ENCODE measurements around the gene CTSK. TPM values are rescaled to one million over a fixed set of nuclear protein-coding genes. Genes with fewer than 3 reads are reported as not detected.

The CTSK gene
- total and polyA plus RNA-seq, 5 donors from 2014 or later: 0.10 to 18.0 (median 1.1) TPM; not detected in 1

DNA sequence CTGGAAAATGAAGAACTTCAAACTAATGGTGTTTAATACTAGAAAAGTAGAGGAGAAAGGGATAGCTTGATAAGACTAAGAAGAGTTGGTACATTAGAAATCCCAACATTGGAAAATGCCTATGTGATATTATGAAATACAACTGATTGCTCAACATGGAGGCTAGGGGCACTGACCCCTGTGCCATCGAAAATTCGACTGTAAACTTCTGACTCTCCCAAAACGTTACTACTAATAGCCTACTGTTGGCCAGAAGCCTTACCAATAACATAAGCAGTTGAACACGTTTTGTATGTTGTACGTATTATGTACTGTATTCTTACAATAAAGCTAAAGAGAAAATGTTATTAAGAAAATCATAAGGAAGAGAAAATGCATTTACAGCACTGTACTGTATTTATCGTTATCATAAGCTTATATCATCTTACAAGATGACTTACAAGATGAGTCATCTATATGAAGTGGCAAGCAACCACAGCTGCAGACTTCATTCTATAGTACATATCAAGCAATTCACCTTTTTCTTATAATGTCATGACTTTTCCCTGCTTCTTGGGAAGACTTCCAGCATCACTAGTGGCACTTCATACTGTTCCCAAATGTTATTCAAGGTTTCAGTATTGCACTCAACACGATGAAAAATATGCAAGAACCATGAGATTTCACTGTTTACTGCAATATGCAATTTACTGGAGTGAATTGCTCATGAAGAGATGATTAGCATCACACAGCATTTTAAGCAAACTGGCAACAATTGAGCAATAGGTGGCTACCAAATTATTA is 12.9 kb upstream of the CTSK start:
- Histone ChIP-seq H3K36me3 (ENCODE audit: control insufficient read depth, insufficient read depth, low read length) (peaks cover 74% of the 10 kb centered on the region), H3K27me3 (ENCODE audit: control insufficient read depth, insufficient read depth, low read length) (no peaks in the 10 kb centered on the region), H3K4me3 (ENCODE audit: low read depth, low read length) (no peak overlapping the region), H3K27ac (ENCODE audit: insufficient read depth, low read length, poor library complexity, severe bottlenecking) (no peak overlapping the region), H3K9me3 (ENCODE audit: control insufficient read depth in 2 of 2, low read length in 2 of 2) (no peaks in the 10 kb centered on the region), H3K4me1 (ENCODE audit: control insufficient read depth, insufficient read depth, low read length, poor library complexity, severe bottlenecking) (no peaks in the 10 kb centered on the region)
- DNase-seq: peak in 1 of 3 donors; percentile 19
- Mint-ChIP-seq H3K9me3 (no peaks in the 10 kb centered on the region), H3K36me3 (peaks cover 47% of the 10 kb centered on the region), H3K27ac (peak overlapping the region in 2 of 3 donors; percentile 14 to 40), H3K4me3 (no peak overlapping the region), H3K4me1 (peaks cover 0 to 3% (median 1%) of the 10 kb centered on the region in 4 donors), H3K27me3 (no peaks in the 10 kb centered on the region)
- no peak for ATAC-seq (ENCODE audit: low read depth in 2 of 2)

DNA sequence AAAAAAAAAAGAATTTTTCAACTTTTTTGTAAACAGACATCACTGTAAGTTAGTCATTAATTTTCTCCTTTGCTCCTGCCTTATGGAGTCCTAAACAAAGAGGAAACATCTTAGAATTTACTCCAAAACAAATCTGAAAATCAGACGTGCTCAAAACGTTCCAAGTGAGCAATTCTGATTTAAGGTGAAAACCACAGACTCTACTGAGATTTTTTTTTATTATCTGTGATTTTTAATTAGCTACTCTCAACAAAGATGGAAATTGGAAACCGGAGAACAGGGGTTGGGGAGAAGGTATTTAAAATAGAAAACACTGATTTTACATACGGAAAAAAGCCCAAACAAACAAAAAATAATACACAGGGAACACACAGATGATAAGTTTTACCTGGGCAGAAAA is 7.8 kb upstream of the CTSK start:
- H3K36me3 Mint-ChIP-seq: peaks cover 39% of the 10 kb centered on the region
- H3K27me3 Mint-ChIP-seq: no peaks in the 10 kb centered on the region
- no peaks in the 10 kb centered on the region for H3K9me3 Mint-ChIP-seq
- Histone ChIP-seq H3K4me1 (ENCODE audit: control insufficient read depth, insufficient read depth, low read length, poor library complexity, severe bottlenecking) (no peaks in the 10 kb centered on the region), H3K4me3 (ENCODE audit: low read depth, low read length) (no peak overlapping the region), H3K9me3 (ENCODE audit: control insufficient read depth in 2 of 2, low read length in 2 of 2) (no peaks in the 10 kb centered on the region), H3K27me3 (ENCODE audit: control insufficient read depth, insufficient read depth, low read length) (no peaks in the 10 kb centered on the region), H3K27ac (ENCODE audit: insufficient read depth, low read length, poor library complexity, severe bottlenecking) (no peak overlapping the region), H3K36me3 (ENCODE audit: control insufficient read depth, insufficient read depth, low read length) (peaks cover 77% of the 10 kb centered on the region)
- no peaks in the 10 kb centered on the region for H3K4me1 Mint-ChIP-seq
- no peak for ATAC-seq (ENCODE audit: low read depth in 2 of 2)
- no peak overlapping the region for H3K27ac Mint-ChIP-seq
- H3K4me3 Mint-ChIP-seq: no peak overlapping the region
- no peak for DNase-seq

DNA sequence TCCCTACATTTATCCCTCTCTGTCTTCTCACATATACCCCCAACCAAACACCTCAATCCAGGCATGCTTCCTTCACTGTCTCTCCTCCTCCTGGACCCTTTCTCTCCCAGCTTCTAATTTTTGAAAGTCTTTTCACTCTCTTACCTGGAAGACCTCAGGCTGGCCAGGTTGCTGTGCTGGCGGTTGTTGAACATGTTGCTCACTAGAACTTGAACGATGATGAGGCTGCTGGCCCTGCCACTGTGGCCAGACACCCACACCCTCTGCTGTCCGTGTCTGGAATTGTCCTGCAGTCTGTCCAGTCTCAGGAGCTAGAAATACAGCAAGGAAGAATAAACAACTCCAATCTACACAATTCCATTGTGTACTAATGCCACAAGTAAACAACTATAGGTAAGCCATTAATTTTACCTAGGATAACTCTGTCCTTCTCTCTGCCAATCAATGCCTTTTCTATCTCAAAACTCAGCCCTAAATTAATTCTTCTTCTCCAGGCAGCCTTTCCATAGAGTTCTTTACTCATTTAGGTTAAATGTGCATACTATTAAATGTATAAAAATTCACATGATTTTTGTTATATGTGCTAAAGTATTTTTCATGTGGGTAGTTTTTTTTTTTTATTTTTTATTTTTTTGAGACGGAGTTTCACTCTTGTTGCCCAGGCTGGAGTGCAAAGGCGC is 5.1 kb upstream of the CTSK start:
- ATAC-seq (ENCODE audit: low read depth in 2 of 2) (no peak), DNase-seq (no peak)
- Histone ChIP-seq H3K4me3 (ENCODE audit: low read depth, low read length) (no peak overlapping the region), H3K27me3 (ENCODE audit: control insufficient read depth, insufficient read depth, low read length) (no peaks in the 10 kb centered on the region), H3K4me1 (ENCODE audit: control insufficient read depth, insufficient read depth, low read length, poor library complexity, severe bottlenecking) (no peaks in the 10 kb centered on the region), H3K27ac (ENCODE audit: insufficient read depth, low read length, poor library complexity, severe bottlenecking) (no peak overlapping the region), H3K9me3 (ENCODE audit: control insufficient read depth in 2 of 2, low read length in 2 of 2) (no peaks in the 10 kb centered on the region), H3K36me3 (ENCODE audit: control insufficient read depth, insufficient read depth, low read length) (peaks cover 57% of the 10 kb centered on the region)
- H3K4me1 Mint-ChIP-seq: peaks cover 0 to 1% (median 0%) of the 10 kb centered on the region in 4 donors
- no peaks in the 10 kb centered on the region for H3K9me3 Mint-ChIP-seq
- no peak overlapping the region for H3K4me3 Mint-ChIP-seq
- no peaks in the 10 kb centered on the region for H3K27me3 Mint-ChIP-seq
- no peak overlapping the region for H3K27ac Mint-ChIP-seq
- H3K36me3 Mint-ChIP-seq: peaks cover 22% of the 10 kb centered on the region

DNA sequence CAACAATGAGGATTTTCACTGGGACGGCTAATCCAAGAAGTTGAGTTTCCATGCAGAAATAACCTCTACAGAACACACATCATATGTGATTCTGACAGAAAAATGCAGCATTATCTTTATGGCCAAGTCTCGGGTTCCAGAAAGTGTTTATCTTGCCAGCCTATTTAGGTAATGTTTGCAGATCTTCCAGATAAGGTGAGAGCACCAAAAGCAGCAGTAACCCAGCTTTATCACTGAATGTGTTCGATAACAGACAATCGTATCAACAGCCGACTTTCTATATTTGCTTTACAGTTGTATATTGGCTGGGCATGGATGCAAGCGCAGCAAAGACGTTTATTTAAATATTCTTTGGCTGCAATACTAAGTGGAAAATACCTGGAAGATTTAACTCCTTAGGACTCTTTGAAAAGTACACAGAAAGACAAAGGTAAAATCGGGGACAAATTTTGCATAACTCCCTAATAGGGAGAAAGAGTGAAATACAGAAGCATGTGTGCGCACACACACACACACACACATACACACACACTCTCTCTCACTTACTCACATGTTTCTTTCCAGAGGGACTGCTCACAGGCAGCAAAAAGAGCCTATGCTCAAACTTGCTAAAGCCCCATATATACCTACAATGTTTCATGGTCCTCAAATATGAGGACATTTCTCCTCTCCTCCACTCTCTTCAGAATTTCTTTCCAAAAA is 3.0 kb upstream of the CTSK start:
- Mint-ChIP-seq H3K36me3 (peaks cover 12% of the 10 kb centered on the region), H3K27me3 (no peaks in the 10 kb centered on the region), H3K27ac (no peak overlapping the region), H3K4me1 (peaks cover 0 to 14% (median 4%) of the 10 kb centered on the region in 4 donors), H3K9me3 (no peaks in the 10 kb centered on the region), H3K4me3 (no peak overlapping the region)
- Histone ChIP-seq H3K9me3 (ENCODE audit: control insufficient read depth in 2 of 2, low read length in 2 of 2) (no peaks in the 10 kb centered on the region), H3K4me3 (ENCODE audit: low read depth, low read length) (no peak overlapping the region), H3K27me3 (ENCODE audit: control insufficient read depth, insufficient read depth, low read length) (no peaks in the 10 kb centered on the region), H3K36me3 (ENCODE audit: control insufficient read depth, insufficient read depth, low read length) (peaks cover 39% of the 10 kb centered on the region), H3K27ac (ENCODE audit: insufficient read depth, low read length, poor library complexity, severe bottlenecking) (no peak overlapping the region), H3K4me1 (ENCODE audit: control insufficient read depth, insufficient read depth, low read length, poor library complexity, severe bottlenecking) (no peaks in the 10 kb centered on the region)
- DNase-seq: no peak
- ATAC-seq (ENCODE audit: low read depth in 2 of 2): no peak

DNA sequence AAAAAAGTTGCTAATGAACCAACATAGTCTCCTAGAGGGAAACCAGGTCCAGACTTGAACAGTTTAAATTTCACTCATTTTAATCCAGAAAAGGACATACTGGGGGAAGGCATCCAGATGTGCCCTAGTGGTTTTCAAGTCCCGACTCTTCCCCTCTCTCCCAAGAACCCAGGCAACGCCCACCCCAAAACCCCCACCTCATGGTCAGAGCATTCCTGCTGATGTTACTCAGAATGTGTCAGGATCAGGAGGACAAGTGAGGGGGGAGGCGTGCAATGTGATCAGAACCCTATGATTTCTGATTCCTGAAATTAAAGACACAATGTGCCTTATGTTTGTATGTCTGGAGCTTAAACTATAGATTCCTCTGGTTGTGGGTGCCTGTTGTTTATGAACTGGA is 1.6 kb upstream of the CTSK start:
- Histone ChIP-seq H3K4me3 (ENCODE audit: low read depth, low read length) (no peak overlapping the region), H3K36me3 (ENCODE audit: control insufficient read depth, insufficient read depth, low read length) (peaks cover 31% of the 10 kb centered on the region), H3K27ac (ENCODE audit: insufficient read depth, low read length, poor library complexity, severe bottlenecking) (no peak overlapping the region), H3K27me3 (ENCODE audit: control insufficient read depth, insufficient read depth, low read length) (no peaks in the 10 kb centered on the region), H3K4me1 (ENCODE audit: control insufficient read depth, insufficient read depth, low read length, poor library complexity, severe bottlenecking) (no peaks in the 10 kb centered on the region), H3K9me3 (ENCODE audit: control insufficient read depth in 2 of 2, low read length in 2 of 2) (no peaks in the 10 kb centered on the region)
- Mint-ChIP-seq H3K36me3 (peaks cover 8% of the 10 kb centered on the region), H3K4me3 (no peak overlapping the region), H3K27me3 (no peaks in the 10 kb centered on the region), H3K27ac (no peak overlapping the region), H3K4me1 (peaks cover 0 to 14% (median 4%) of the 10 kb centered on the region in 4 donors), H3K9me3 (no peaks in the 10 kb centered on the region)
- no peak for ATAC-seq (ENCODE audit: low read depth in 2 of 2)
- DNase-seq: no peak

DNA sequence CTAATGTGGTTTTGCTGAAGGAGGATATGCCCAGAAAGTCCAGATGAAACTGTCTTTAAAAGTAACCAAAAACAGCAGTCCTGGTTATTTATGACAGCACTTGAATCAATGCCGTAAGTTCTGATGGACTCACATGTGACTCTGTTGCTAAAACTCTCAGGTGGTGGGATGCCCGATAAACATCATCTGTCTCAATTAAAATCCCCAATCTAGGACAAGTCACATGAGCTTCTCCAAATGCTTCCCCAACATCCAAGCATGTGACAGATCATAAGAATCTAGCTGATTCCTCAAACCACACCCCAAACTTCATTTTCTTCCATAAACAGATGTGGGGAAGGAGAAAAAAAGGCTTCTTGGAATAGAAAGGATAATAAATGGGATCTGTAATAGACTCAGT is 786 bp upstream of the CTSK start:
- no peak overlapping the region for H3K4me3 Mint-ChIP-seq
- ATAC-seq (ENCODE audit: low read depth in 2 of 2) (no peak), DNase-seq (no peak)
- peak overlapping the region in 1 of 3 donors; percentile 27 for H3K27ac Mint-ChIP-seq
- Histone ChIP-seq H3K36me3 (ENCODE audit: control insufficient read depth, insufficient read depth, low read length) (peaks cover 27% of the 10 kb centered on the region), H3K4me1 (ENCODE audit: control insufficient read depth, insufficient read depth, low read length, poor library complexity, severe bottlenecking) (no peaks in the 10 kb centered on the region), H3K27me3 (ENCODE audit: control insufficient read depth, insufficient read depth, low read length) (no peaks in the 10 kb centered on the region), H3K27ac (ENCODE audit: insufficient read depth, low read length, poor library complexity, severe bottlenecking) (no peak overlapping the region), H3K4me3 (ENCODE audit: low read depth, low read length) (no peak overlapping the region), H3K9me3 (ENCODE audit: control insufficient read depth in 2 of 2, low read length in 2 of 2) (no peaks in the 10 kb centered on the region)
- H3K9me3 Mint-ChIP-seq: no peaks in the 10 kb centered on the region
- H3K36me3 Mint-ChIP-seq: peaks cover 6% of the 10 kb centered on the region
- H3K27me3 Mint-ChIP-seq: no peaks in the 10 kb centered on the region
- peaks cover 0 to 14% (median 4%) of the 10 kb centered on the region in 4 donors for H3K4me1 Mint-ChIP-seq

DNA sequence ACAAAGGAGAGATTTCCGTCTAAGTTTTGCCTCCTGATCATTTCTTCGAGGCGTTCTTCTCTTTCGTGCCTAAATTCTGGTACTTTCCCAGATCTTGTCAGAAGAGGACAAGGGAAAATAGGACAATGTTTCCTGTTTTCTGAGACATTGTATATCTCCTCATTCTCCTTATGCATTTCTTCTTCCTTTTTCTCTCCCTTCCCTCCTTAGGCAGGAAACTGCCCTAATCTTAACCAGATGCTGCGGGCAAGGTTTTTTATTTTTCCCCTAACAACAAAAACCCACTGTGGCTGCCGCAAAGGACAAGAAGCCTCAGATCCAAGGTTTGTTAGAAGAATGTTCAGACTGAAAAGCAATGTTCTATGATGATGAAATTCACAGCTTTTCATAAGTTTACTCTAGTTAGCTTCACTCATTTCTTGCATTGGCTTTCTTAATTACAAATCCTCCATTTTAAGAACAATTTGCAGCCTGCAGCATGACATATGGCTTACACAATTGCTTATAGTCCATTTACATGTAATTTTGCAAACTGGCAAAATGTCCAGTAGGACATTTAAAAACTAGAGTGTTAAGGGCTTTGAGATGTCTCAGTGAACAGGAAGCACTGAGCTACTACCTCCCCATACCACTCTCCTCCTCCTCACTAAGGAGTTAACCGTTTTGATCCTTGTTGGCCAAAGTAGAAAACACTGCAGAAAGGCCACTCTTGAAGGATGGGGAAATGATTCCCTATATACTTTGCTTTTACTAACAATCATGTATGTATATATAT is 624 bp downstream of the CTSK start:
- Histone ChIP-seq H3K4me3 (ENCODE audit: low read depth, low read length) (no peak overlapping the region), H3K27me3 (ENCODE audit: control insufficient read depth, insufficient read depth, low read length) (no peaks in the 10 kb centered on the region), H3K4me1 (ENCODE audit: control insufficient read depth, insufficient read depth, low read length, poor library complexity, severe bottlenecking) (no peaks in the 10 kb centered on the region), H3K27ac (ENCODE audit: insufficient read depth, low read length, poor library complexity, severe bottlenecking) (no peak overlapping the region), H3K36me3 (ENCODE audit: control insufficient read depth, insufficient read depth, low read length) (peaks cover 15% of the 10 kb centered on the region), H3K9me3 (ENCODE audit: control insufficient read depth in 2 of 2, low read length in 2 of 2) (no peaks in the 10 kb centered on the region)
- peak in 1 of 3 donors; percentile 12 for DNase-seq
- Mint-ChIP-seq H3K4me3 (no peak overlapping the region), H3K9me3 (no peaks in the 10 kb centered on the region), H3K27ac (peak overlapping the region in 1 of 3 donors; percentile 64), H3K36me3 (peaks cover 9% of the 10 kb centered on the region), H3K27me3 (no peaks in the 10 kb centered on the region), H3K4me1 (peaks cover 0 to 14% (median 4%) of the 10 kb centered on the region in 4 donors)
- ATAC-seq (ENCODE audit: low read depth in 2 of 2): no peak
